Measurements from ENCODE around the gene SPATA2.

The SPATA2 gene

GRCh38 chr20:49908258-49908565, 7.1 kb downstream of the SPATA2 start:
- Histone ChIP-seq H3K36me3 (ENCODE audit: control insufficient read depth in 4 of 4, insufficient read depth in 4 of 4, low read length in 3 of 4) (peaks cover 5 to 63% (median 50%) of the 10 kb centered on the region in 4 experiments), H3K9me3 (ENCODE audit: control extremely low read depth in 1 of 5, control insufficient read depth in 4 of 5, insufficient read depth in 2 of 5, low read depth in 1 of 5, low read length in 4 of 5) (no peaks in the 10 kb centered on the region), H3K27me3 (replicated peaks in 2 of 5; ENCODE audit: control insufficient read depth in 4 of 5, insufficient read depth in 5 of 5, low read length in 4 of 5) (no peaks in the 10 kb centered on the region), H3K4me3 (ENCODE audit: control insufficient read depth in 1 of 7, extremely low read depth in 1 of 7, insufficient read depth in 4 of 7, low read depth in 2 of 7, low read length in 6 of 7) (no peak overlapping the region), H3K4me1 (ENCODE audit: control extremely low read depth in 1 of 4, control insufficient read depth in 4 of 4, insufficient read depth in 4 of 4, low read length in 3 of 4) (no peaks in the 10 kb centered on the region), H3K27ac (ENCODE audit: insufficient read depth in 1 of 2, low read depth in 1 of 2, low read length in 2 of 2, poor library complexity in 1 of 2, severe bottlenecking in 2 of 2) (no peak overlapping the region)
- 97% methylated on average over 9 of the region's 11 CpGs for WGBS (ENCODE audit: insufficient coverage)
- CTCF ChIA-PET = interaction anchor here (1.5 kb wide), 1 partner anchor 9 kb away, joined by 4 read pairs; no protein-coding TSS in a partner anchor
- DNase-seq = no peak
- POLR2A ChIA-PET = no interaction called here

DNA sequence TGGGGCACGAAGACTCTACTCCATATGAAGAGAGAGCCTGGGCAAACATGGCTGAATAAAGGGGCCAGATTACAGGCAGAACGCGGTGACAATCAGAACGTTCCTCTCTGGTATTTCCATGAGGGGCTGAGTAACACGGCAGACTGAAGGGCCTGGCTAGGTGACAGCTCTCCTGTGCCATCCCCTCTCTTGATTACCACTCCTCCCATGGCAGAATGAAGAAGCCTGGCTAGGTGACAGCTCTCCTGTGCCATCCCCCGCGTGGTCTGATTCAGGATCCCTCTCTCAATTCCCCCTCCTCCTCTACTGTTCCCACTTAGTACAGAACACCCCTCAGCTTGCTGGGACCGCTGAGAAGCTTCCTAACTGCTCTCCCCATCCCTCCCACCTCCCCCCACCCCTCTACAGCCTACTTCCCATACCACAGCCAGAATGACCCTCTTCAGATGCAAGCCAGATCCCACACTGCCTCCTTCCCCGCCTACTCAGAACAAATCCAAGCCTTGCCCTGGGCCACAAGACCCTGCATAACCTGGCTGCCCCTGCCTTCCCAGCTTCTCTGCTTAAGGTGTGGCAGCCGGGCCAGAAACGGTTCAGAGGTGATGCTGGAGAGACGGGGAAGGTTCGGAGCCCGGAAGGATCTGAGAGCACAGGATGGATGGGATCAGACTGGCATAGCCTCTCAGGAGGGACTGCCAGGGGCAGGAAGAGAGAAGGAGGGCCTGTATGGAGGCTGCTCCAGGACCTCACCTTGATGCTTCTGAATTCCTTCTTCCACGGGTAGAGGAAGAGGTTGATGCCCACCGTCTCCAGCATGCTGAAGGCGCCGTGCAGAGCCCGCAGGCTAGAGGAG, 7.7 kb downstream of the SPATA2 start:
- WGBS (ENCODE audit: insufficient coverage) = 92% methylated on average over 9 of the region's 19 CpGs
- DNase-seq = no peak
- ChIA-PET POLR2A (no interaction called here), CTCF (interaction anchor here (0.7 to 1.1 kb wide), 2 partner anchors 11 to 13 kb away, joined by 3 to 4 read pairs; no protein-coding TSS in a partner anchor)
- Histone ChIP-seq H3K27ac (ENCODE audit: insufficient read depth in 1 of 2, low read depth in 1 of 2, low read length in 2 of 2, poor library complexity in 1 of 2, severe bottlenecking in 2 of 2) (no peak overlapping the region), H3K4me3 (ENCODE audit: control insufficient read depth in 1 of 7, extremely low read depth in 1 of 7, insufficient read depth in 4 of 7, low read depth in 2 of 7, low read length in 6 of 7) (no peak overlapping the region), H3K9me3 (ENCODE audit: control extremely low read depth in 1 of 5, control insufficient read depth in 4 of 5, insufficient read depth in 2 of 5, low read depth in 1 of 5, low read length in 4 of 5) (no peaks in the 10 kb centered on the region), H3K36me3 (ENCODE audit: control insufficient read depth in 4 of 4, insufficient read depth in 4 of 4, low read length in 3 of 4) (peaks cover 5 to 63% (median 50%) of the 10 kb centered on the region in 4 experiments), H3K4me1 (ENCODE audit: control extremely low read depth in 1 of 4, control insufficient read depth in 4 of 4, insufficient read depth in 4 of 4, low read length in 3 of 4) (no peaks in the 10 kb centered on the region), H3K27me3 (replicated peaks in 2 of 5; ENCODE audit: control insufficient read depth in 4 of 5, insufficient read depth in 5 of 5, low read length in 4 of 5) (no peaks in the 10 kb centered on the region)

GRCh38 chr20:49906615-49907154, 8.6 kb downstream of the SPATA2 start:
- no peaks in the 10 kb centered on the region for H3K9me3 ChIP-seq (ENCODE audit: control extremely low read depth in 1 of 5, control insufficient read depth in 4 of 5, insufficient read depth in 2 of 5, low read depth in 1 of 5, low read length in 4 of 5)
- H3K27me3 ChIP-seq (replicated peaks in 2 of 5; ENCODE audit: control insufficient read depth in 4 of 5, insufficient read depth in 5 of 5, low read length in 4 of 5) = no peaks in the 10 kb centered on the region
- H3K36me3 ChIP-seq (ENCODE audit: control insufficient read depth in 4 of 4, insufficient read depth in 4 of 4, low read length in 3 of 4) = peaks cover 5 to 59% (median 48%) of the 10 kb centered on the region in 4 experiments
- H3K27ac ChIP-seq (ENCODE audit: insufficient read depth in 1 of 2, low read depth in 1 of 2, low read length in 2 of 2, poor library complexity in 1 of 2, severe bottlenecking in 2 of 2) = no peak overlapping the region
- no peak overlapping the region for H3K4me3 ChIP-seq (ENCODE audit: control insufficient read depth in 1 of 7, extremely low read depth in 1 of 7, insufficient read depth in 4 of 7, low read depth in 2 of 7, low read length in 6 of 7)
- POLR2A ChIA-PET = no interaction called here
- no peak for DNase-seq
- 90% methylated on average over 15 of the region's 15 CpGs for WGBS (ENCODE audit: insufficient coverage)
- CTCF ChIA-PET = interaction anchor here (0.7 to 1.1 kb wide), 2 partner anchors 12 kb away, joined by 3 to 4 read pairs; no protein-coding TSS in a partner anchor
- H3K4me1 ChIP-seq (ENCODE audit: control extremely low read depth in 1 of 4, control insufficient read depth in 4 of 4, insufficient read depth in 4 of 4, low read length in 3 of 4) = no peaks in the 10 kb centered on the region

- POLR2A ChIA-PET = no interaction called here
- no peak overlapping the region for H3K27ac ChIP-seq (ENCODE audit: insufficient read depth in 1 of 2, low read depth in 1 of 2, low read length in 2 of 2, poor library complexity in 1 of 2, severe bottlenecking in 2 of 2)
These were observed 9.2 kb downstream of the SPATA2 start for GRCh38 chr20:49906101-49906604.

DNA sequence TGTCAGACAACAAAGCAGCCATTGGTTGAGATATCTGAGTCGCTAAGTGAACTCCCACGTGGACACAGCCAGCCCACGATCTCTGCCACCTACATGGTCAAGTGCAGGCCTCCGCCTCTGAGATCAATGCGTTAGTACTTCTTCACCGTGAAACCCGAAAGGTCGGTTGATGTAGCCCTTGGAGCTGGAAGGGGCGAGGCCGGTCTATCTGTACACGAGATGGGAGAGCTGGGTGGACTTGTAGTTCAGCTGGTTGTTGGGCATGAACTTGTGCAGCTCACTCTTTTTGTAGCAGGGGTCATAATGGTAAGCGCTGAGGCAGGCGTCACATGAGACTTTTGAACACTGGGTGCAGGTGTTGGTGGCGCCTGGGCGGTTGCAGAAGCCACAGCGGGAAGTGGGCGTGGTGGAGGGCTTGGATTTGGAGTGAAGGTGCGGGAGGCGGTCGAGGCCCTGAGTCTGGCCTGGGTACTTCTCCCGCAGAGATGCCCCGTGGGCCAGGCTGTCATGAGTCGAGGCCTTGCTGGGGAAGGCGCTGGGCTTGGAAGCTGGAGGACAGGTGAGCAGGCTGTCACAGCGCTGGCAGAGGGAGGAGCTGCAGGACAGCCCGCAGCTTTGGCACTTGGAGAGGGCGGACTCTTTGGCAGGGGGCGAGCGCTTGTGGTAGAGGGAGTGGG, 9.8 kb downstream of the SPATA2 start:
- WGBS (ENCODE audit: insufficient coverage) = 96% methylated on average over 27 of the region's 29 CpGs
- no peaks in the 10 kb centered on the region for H3K27me3 ChIP-seq (replicated peaks in 2 of 5; ENCODE audit: control insufficient read depth in 4 of 5, insufficient read depth in 5 of 5, low read length in 4 of 5)
- no peak overlapping the region for H3K27ac ChIP-seq (ENCODE audit: insufficient read depth in 1 of 2, low read depth in 1 of 2, low read length in 2 of 2, poor library complexity in 1 of 2, severe bottlenecking in 2 of 2)
- POLR2A ChIA-PET = no interaction called here
- no peaks in the 10 kb centered on the region for H3K4me1 ChIP-seq (ENCODE audit: control extremely low read depth in 1 of 4, control insufficient read depth in 4 of 4, insufficient read depth in 4 of 4, low read length in 3 of 4)
- no peaks in the 10 kb centered on the region for H3K9me3 ChIP-seq (ENCODE audit: control extremely low read depth in 1 of 5, control insufficient read depth in 4 of 5, insufficient read depth in 2 of 5, low read depth in 1 of 5, low read length in 4 of 5)
- DNase-seq = no peak
- CTCF ChIA-PET = interaction anchor here (2.0 to 3.1 kb wide), 2 partner anchors 9 to 18 kb away, joined by 11 to 15 read pairs; no protein-coding TSS in a partner anchor
- peaks cover 5 to 59% (median 49%) of the 10 kb centered on the region in 4 experiments for H3K36me3 ChIP-seq (ENCODE audit: control insufficient read depth in 4 of 4, insufficient read depth in 4 of 4, low read length in 3 of 4)
- no peak overlapping the region for H3K4me3 ChIP-seq (ENCODE audit: control insufficient read depth in 1 of 7, extremely low read depth in 1 of 7, insufficient read depth in 4 of 7, low read depth in 2 of 7, low read length in 6 of 7)

More at GRCh38 chr20:49906101-49906604, 9.2 kb downstream of the SPATA2 start:
- Histone ChIP-seq H3K4me1 (ENCODE audit: control extremely low read depth in 1 of 4, control insufficient read depth in 4 of 4, insufficient read depth in 4 of 4, low read length in 3 of 4) (no peaks in the 10 kb centered on the region), H3K27me3 (replicated peaks in 2 of 5; ENCODE audit: control insufficient read depth in 4 of 5, insufficient read depth in 5 of 5, low read length in 4 of 5) (no peaks in the 10 kb centered on the region), H3K4me3 (ENCODE audit: control insufficient read depth in 1 of 7, extremely low read depth in 1 of 7, insufficient read depth in 4 of 7, low read depth in 2 of 7, low read length in 6 of 7) (no peak overlapping the region), H3K36me3 (ENCODE audit: control insufficient read depth in 4 of 4, insufficient read depth in 4 of 4, low read length in 3 of 4) (peaks cover 5 to 59% (median 49%) of the 10 kb centered on the region in 4 experiments), H3K9me3 (ENCODE audit: control extremely low read depth in 1 of 5, control insufficient read depth in 4 of 5, insufficient read depth in 2 of 5, low read depth in 1 of 5, low read length in 4 of 5) (no peaks in the 10 kb centered on the region)
- DNase-seq = no peak
- 97% methylated on average over 37 of the region's 37 CpGs for WGBS (ENCODE audit: insufficient coverage)
- CTCF ChIA-PET = interaction anchor here (1.1 kb wide), 1 partner anchor 13 kb away, joined by 4 read pairs; no protein-coding TSS in a partner anchor

DNA sequence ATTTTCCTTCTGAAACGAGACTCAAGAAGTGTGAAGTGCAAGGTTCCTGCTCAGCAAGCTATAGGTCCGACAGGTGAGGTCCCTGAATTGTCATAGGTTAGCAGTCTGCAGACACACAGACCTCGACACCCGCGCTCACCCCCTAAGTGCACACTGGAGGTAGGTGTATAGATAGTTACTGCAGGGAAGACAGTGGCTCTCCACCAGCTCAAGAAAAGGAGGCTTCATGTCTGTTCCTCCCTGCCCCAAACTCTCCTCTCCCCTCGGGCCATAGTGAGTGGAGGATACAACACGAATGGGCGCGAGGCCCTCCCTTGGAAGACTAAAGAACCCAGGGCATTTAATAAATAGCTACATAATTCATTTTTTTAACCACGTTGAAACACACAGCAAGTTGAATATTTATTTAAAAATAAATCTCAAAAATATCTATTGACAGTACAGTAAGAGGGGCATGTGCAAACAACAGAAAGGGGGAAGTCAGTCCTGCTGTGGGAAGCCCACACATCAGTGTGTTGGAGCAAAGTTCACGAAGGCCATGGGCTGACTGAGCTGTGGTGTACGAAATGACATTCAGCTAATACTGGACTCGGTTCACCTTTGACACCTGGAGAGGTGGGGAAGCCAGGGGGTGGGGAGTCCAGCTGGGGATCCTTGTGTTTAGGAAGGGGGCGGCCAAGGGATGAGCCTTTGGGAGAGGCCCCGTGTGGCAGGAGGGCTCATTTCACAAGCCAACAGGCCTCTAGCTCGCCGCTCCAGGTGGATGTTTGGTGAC, 10.7 kb downstream of the SPATA2 start:
- no peak for DNase-seq
- Histone ChIP-seq H3K27ac (ENCODE audit: insufficient read depth in 1 of 2, low read depth in 1 of 2, low read length in 2 of 2, poor library complexity in 1 of 2, severe bottlenecking in 2 of 2) (no peak overlapping the region), H3K4me3 (ENCODE audit: control insufficient read depth in 1 of 7, extremely low read depth in 1 of 7, insufficient read depth in 4 of 7, low read depth in 2 of 7, low read length in 6 of 7) (no peak overlapping the region), H3K9me3 (ENCODE audit: control extremely low read depth in 1 of 5, control insufficient read depth in 4 of 5, insufficient read depth in 2 of 5, low read depth in 1 of 5, low read length in 4 of 5) (no peaks in the 10 kb centered on the region), H3K27me3 (replicated peaks in 2 of 5; ENCODE audit: control insufficient read depth in 4 of 5, insufficient read depth in 5 of 5, low read length in 4 of 5) (no peaks in the 10 kb centered on the region), H3K36me3 (ENCODE audit: control insufficient read depth in 4 of 4, insufficient read depth in 4 of 4, low read length in 3 of 4) (peaks cover 2 to 51% (median 45%) of the 10 kb centered on the region in 4 experiments), H3K4me1 (ENCODE audit: control extremely low read depth in 1 of 4, control insufficient read depth in 4 of 4, insufficient read depth in 4 of 4, low read length in 3 of 4) (no peaks in the 10 kb centered on the region)
- CTCF ChIA-PET = interaction anchor here (2.0 to 3.1 kb wide), 2 partner anchors 9 to 17 kb away, joined by 11 to 15 read pairs; no protein-coding TSS in a partner anchor
- POLR2A ChIA-PET = interaction anchor here (1.0 kb wide), 1 partner anchor 10 kb away, joined by 4 read pairs; the partner anchor contains the start of gene SPATA2
- 97% methylated on average over 9 of the region's 17 CpGs for WGBS (ENCODE audit: insufficient coverage)

Measured in common myeloid progenitor, CD34-positive (primary cell).